ENCODE data around the gene KDM4E. TPM values are rescaled to one million over a fixed set of nuclear protein-coding genes. Genes with fewer than 3 reads are reported as not detected.
"Not testable (repeated sequence)": the region's sequence is repeated elsewhere in the genome, so short reads cannot be mapped to it uniquely, and the experiment has no call there.

Gene KDM4E
- polyA plus RNA-seq (ENCODE audit: insufficient read length in 10 of 10), result under 1 TPM in 9 of 10 donors, not detected in 1; 0.09 to 0.20 (median 0.15) TPM
- long read RNA-seq, donor 1, result 0 reads
- long read RNA-seq, donor 2, result 0 reads
- long read RNA-seq, donor 3, result 0 reads
- long read RNA-seq, donor 4, result 0 reads
- long read RNA-seq, donor 5, result 0 reads
- long read RNA-seq, donor 6, result 0 reads
- long read RNA-seq, donor 7, partial matches to known transcripts, result 0 of 1 reads
- long read RNA-seq, donor 7, other reads (novel, unspliced or antisense), result 0 of 1 reads
- long read RNA-seq, donor 8, result 0 reads
- long read RNA-seq, donor 9, result 0 reads

GRCh38 chr11:95024958-95025357, at the start of gene KDM4E:
Gene KDM4E (plus strand): TSS chr11:95025258. CDS start chr11:95025558, 300 bp downstream.
- no peak for DNase-seq

- DNase-seq, result no peak
These were observed 49.5 kb upstream of the KDM4E start for GRCh38 chr11:94975599-94975998.

DNA sequence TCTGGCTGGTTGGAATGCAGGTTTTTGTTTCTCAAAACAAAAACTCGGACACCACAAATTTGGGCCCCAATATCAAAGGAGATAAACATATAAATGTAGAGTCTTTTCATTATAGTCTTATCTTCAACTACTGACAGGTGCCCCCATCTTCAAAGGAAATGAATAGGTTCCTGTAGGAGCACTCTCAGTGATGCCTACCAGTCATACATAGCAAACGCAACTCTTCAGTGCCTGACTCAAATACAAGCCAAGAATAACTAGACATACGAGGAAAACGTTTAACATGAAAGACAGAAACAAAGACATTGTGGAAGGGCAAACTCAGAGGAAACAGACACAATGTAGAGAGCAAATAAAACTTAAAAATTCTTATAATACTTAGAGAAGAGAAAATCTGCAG, 37.7 kb upstream of the KDM4E start:
- DNase-seq, result no peak

DNA sequence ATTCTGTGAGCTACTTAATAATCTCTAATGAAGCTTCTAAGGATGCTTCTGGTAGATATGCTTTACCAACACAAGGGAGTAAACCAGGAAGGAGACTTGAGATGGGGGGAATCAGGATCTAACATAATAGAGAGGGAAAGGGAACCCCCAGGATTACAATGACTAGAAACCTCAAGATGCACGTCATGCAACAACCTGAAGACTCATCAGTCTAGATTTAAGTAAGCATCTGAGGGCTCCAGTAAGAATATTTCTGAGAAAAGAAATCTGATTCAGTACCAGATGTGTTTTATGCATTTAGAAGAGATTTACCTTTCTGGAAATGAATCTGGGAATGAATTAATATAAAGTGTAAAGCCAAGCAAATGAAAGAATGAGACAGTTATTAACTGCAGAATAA, 36.3 kb upstream of the KDM4E start:
- DNase-seq, result no peak

DNA sequence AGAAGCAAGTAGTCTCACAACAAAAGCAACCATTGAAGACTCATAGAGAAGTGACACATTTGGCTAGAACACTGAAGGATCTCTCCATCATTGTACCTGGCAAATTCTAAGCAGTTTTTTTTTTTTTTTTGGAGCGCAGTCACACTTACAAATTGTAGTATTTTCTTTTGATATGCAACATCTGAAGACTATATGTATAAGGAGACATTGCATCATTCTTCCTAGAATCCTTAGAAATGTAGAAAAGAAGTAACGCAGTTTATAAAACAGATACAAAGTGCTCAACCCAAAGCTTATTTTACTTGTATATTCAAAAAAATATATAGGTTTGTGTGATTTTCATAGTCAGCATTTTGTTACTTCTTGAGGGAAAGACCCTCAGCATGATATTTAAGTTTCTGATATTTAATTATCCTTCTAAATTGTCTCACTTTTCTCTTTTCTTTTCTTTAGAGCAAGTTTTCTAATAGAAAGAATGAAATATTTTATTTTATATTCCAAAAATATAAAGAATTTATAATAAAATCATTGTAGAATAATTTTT, 31.6 kb upstream of the KDM4E start:
- DNase-seq, result no peak

- DNase-seq, result no peak
These were observed 27.6 kb upstream of the KDM4E start for GRCh38 chr11:94997437-94997836.

- DNase-seq, result no peak
These were observed 26.8 kb upstream of the KDM4E start for GRCh38 chr11:94998285-94998684.

DNA sequence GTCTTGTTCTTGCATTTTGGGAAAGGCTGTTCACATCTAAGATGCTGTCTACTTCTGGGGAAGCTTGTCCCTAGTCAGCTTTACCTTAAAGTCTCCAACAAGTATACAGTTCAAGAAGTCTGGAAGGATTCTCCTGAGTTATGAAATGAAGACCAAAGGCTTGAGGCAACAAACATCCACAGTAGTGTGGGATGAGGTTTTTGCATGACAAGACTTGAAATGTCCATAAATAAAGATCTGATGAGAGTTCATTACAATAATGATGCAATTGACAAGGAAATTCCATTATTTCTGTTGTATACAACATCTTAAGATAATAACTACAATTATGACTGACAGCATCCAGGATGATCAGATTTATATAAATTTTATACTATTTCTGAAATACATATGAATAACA, 21.3 kb upstream of the KDM4E start:
- DNase-seq, result no peak

DNA sequence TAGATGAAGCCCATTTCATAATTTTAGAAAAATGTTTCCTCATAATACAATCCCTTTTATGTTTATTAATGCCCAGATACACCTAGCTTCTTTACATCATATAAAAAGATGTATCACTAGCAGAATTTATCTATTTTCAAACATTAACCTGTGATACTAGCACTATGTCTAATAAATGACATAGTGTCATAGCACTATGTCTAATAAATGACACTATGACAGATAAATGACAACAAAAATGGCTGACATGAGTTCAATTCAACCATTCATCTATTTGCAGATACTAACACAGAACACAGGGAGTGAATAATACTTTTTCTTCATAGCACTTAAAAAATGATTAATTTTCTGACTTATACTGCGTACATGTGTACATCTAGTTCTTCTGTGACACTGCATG, 19.4 kb upstream of the KDM4E start:
- no peak for DNase-seq

GRCh38 chr11:95011376-95011775, 13.7 kb upstream of the KDM4E start:
- no peak for DNase-seq

DNA sequence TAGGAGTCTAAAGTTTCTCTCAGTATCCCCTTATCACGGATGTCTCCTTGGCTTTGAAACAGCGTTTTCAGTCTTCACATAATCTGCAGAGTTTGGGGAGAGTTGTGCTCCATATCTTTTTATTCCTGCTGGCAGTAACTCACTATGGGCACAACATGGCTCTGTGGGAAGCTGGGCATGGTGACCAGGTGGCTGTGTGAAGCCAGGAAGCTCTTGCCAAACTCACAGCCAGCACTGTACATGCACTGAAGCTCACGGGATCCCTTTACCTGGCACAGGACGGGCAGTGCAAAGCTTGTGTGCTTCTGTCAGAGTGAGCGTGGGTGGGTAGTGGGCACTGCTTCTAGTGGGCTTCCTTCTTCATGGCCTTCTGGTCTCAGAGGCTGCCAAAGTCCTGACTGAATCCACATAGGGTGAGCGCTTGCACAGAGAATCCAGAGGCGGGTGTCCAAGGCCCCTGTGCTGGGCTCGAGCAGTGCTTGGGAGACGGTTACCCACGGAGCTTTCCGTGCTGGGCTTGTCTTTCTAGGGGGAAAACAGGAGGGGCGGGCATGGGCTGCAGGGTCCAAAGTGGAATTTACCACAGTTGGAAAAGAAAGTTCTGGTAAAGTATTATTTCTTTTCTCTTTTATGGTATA, 10.8 kb upstream of the KDM4E start:
- no peak for DNase-seq

DNA sequence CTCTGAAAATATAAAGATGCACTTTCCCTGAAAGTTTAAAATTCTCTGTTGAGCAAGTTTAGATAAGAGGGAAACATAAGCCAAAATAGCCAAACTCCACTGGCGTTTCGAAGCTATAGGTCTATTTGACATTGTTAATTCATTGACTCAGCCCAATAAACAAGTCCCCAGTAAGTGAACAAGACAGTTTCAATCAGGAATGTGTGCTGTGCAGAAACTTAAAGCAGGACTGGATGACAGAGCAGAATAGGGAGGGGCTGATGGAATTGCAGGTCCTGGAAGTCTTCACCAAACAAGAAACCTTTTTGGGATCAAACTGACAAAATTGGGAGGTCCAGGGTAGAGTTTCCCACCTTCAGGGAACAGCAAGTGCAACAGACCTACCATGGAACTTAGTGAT, 8.9 kb upstream of the KDM4E start:
- DNase-seq, result no peak

GRCh38 chr11:95021468-95021867, 3.6 kb upstream of the KDM4E start:
- not testable (repeated sequence) for DNase-seq

- DNase-seq, result not testable (repeated sequence)
These were observed 536 bp downstream of the KDM4E start for GRCh38 chr11:95025594-95025993.

DNA sequence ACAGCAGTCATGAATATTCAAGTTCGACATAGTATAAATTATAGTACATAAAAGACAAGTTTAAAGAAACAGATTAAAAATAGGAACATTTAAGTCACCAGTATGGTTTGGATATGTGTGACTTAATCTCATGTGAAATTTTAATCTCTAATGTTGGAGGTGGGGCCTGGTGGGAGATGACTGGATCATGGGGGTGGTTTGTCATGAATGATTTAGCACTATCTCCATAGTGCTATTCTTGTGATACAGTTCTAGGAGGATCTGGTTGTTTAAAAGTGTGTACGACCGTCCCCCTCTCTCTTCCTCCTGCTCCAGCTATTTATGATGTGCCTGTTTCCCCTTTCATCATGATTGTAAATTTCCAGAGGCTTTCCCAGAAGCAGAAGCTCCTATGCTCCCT, 3.3 kb downstream of the KDM4E start:
- no peak for DNase-seq

DNA sequence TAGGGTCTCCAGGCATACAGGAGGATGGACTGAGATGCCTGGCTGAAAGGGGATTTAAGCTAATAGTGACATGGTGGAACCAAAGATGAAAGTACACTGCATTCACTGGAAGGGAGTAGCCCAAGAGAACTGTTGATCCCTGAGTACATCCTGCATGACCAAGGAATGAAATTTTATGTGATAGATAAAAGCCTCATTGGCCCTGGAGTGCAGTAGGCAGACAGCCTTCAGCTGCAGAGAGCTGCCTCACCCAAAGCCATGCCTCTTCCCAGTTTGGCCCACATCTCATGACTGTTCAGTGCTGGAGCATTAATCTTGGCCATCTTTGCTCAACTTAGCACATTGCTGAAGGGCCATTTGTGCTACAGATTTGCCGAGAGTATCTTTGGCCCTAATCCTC, 8.0 kb downstream of the KDM4E start:
- DNase-seq, result no peak

DNA sequence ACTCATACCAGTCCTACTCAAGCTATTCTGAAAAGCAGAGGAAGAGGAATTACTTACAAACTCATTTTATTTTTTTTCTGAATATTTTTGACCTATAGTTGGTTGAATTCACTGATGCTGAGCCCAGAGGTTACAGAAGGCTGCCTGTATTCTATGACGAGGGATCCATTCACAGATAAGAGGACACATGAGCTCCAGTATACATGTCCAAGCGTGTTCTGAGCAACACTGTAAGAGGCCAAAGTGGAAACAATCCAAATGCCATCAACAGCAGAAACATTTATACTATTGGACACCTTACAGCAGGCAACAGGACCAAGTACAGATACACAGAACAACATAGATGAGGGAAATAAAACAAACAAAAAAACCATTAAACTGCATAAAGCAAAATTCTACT, 10.3 kb downstream of the KDM4E start:
- no peak for DNase-seq

DNA sequence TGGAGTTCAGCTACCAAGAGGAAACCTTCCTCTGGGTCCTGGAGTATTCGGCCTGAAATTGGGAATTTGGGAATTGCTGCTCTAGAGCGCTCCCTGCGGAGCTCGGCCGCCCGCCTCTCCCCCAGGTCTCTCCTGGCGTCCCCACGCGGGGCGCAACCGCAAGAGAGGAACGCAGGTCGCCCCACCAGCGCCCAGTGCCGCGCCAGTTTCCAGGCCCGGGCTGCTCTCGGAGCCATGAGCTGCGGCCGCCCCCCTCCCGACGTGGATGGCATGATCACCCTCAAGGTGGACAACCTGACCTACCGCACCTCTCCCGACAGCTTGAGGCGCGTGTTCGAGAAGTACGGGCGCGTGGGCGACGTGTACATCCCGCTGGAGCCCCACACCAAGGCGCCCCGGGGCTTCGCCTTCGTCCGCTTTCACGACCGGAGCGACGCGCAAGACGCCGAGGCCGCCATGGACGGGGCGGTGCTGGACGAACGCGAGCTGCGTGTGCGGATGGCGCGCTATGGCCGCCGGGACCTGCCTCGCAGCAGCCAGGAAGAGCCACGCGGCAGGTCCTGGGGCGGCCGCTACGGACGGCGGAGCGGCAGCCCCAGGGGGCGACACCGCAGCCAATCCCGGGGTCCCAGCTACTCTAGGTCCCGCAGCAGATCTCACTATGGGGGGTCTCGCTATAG, 12.4 kb downstream of the KDM4E start:
- peak; percentile 5 to 45 (median 10) for DNase-seq

DNA sequence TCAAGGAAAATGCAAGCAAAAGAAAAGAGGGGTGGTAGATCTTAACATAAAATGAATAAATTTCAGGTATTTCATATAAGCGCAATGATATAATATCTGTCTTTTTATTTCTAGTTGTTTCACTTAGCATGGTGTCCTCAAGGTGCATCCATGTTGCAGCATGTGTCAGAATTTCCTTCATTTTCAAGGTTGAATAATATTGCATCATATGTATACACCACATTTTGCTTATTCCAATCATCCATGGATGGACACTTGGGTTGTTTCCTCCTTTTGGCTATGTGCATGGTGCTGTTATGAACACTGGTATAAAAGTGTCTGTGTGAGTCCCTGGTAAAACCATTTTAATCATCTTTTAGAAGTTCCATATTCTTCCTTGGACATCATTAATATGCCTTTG, 17.2 kb downstream of the KDM4E start:
- no peak for DNase-seq

GRCh38 chr11:95042906-95043305, 17.8 kb downstream of the KDM4E start:
- no peak for DNase-seq

DNA sequence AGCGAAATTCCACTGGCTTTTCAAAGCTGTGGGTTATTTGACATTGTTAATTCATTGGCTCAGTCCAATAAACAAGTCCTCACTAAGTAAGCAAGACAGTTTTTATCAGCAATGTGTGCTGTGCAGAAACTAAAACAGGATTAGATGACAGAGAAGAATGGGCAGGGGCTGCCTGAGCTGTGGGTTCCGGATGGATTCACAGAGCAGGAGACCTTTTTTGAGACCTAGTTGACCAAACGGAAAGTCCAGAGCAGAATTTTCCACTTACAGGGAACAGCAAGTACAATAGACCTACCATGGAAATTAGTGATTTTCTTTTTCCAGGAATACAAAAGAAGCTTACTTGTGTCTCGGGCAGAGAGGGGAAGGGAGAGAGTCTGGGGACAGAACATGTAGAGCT, 19.0 kb downstream of the KDM4E start:
- DNase-seq, result no peak

GRCh38 chr11:95045812-95046211, 20.8 kb downstream of the KDM4E start:
- DNase-seq, result no peak

- DNase-seq, result not testable (repeated sequence)
These were observed 24.1 kb downstream of the KDM4E start, which contains the start of gene KDM4F for GRCh38 chr11:95049122-95049521. Gene KDM4F (plus strand): TSS chr11:95049422.

Data from muscle of back (tissue), 13 donors.